DMS153 (cell line): ENCODE results near the gene MED8.
A peak's percentile ranks its signal among the peaks of the same experiment; 100 is the strongest.

Experiments
- DNase-seq: peaks from one replicate; lab custom pipeline; 2025; lab: John Stamatoyannopoulos, UW

MED8 gene, protein sequence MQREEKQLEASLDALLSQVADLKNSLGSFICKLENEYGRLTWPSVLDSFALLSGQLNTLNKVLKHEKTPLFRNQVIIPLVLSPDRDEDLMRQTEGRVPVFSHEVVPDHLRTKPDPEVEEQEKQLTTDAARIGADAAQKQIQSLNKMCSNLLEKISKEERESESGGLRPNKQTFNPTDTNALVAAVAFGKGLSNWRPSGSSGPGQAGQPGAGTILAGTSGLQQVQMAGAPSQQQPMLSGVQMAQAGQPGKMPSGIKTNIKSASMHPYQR

GRCh38 chr1:43389326-43390313 lies at the start of gene MED8, which contains the start of gene SZT2:
Gene MED8 (minus strand): TSS chr1:43389800. CDS start chr1:43389764, 36 bp downstream.
Gene SZT2 (plus strand): TSS chr1:43389899. CDS start chr1:43389969, 70 bp downstream.
- peak; percentile 95 for DNase-seq

- no peak for DNase-seq
These were observed 49.5 kb upstream of the MED8 start for GRCh38 chr1:43438953-43439581.

DNA sequence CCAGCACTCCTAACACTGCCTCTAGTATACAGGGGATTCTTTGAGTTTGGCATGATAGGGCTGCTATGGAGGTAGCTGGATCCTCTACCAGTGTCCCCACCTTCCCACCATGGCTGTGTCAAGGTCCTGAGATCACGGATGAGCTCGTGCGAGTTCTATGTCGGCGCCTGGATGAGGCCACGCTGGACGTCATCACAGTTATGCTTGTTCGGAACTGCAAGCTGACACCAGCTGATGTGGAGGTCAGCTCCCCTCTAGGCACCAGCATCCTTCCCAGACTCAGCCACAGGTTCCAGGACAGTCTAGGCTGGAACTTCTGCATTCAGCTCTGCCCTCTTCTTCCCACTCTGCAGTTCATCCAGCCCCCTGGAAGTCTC lies 49.0 kb upstream of the MED8 start:
- DNase-seq = no peak

- no peak for DNase-seq
These were observed 48.4 kb upstream of the MED8 start for GRCh38 chr1:43438006-43438405.

DNA sequence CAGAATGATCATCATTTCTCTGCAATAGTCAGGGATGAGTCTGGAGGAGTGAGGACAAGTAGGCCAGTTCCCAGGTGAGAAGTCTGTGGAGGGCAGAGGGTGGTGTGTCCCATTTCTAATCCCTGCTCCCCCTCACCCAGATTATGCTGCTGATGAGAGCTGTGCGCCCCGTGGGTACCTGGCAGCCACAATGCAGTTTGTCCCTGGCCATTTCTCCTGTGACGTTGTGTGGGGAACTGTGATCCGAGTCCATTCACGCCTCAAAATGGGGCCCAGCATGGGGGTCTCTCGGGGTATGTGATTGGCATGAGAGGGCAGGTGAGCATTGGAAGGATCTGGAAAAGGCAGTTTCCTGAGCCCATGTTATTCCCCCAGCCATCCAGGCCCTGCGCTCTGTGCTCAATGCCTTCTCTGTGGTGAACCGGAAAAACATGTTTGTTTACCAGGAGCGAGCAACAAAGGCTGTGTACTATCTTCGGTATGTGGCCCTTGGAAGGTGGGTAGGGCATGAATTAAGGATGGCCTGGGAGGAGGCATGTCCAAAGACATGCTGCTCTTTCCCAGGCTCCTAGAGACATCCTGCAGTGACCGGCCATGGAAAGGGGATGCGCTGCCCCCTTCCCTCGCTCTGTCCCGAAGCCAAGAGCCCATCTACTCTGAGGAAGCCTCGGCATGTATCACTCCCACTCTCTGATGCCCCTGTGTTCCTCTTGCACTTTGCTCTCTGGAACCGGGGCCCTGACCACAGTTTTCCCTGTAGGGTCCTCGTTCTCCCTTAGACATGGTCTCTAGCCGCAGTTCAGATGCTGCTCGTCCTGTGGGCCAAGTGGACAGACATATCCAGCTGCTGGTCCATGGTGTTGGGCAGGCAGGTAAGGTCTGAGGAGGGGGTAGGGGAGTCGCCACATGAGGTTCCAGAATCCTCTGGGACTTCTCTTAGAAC lies 47.7 kb upstream of the MED8 start:
- no peak for DNase-seq

- no peak for DNase-seq
These were observed 46.8 kb upstream of the MED8 start for GRCh38 chr1:43436371-43436770.

GRCh38 chr1:43435146-43436145 lies 45.8 kb upstream of the MED8 start:
- no peak for DNase-seq

- DNase-seq = no peak
These were observed 44.7 kb upstream of the MED8 start for GRCh38 chr1:43434256-43434655.

GRCh38 chr1:43432907-43433306 lies 43.3 kb upstream of the MED8 start:
- DNase-seq = no peak

DNA sequence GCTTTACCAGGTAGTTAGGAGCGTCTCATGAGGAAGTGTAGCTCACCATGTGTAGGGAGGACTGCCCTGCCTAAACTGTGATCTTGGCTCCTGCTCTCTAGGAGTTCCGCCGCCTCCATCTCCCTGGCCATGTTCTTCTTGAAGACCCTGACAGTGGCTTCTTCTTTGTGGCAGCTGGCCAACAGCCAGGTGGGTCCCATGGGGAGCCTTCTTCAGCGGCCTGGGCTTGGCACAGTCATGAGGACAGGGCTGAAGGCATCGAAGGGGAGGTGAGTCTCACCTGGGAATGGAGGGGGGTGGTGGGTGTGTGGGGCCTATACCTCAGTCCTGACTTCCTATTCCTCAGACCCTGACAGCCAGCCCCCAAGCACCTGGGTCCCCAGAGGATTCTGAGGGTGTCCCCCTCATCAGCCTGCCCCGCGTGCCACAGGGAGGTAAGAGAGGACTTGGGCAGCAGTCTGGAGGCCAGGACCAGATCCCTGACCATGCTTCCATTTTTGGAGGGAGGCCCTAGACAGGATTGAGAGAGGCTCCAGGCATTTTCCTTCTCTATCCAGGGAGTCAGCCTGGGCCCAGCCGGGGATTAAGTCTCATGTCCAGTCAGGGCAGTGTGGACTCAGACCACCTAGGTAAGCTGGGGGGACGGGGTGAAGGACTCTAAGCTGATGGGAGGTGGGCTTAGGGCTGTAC lies 42.7 kb upstream of the MED8 start:
- DNase-seq = no peak

DNA sequence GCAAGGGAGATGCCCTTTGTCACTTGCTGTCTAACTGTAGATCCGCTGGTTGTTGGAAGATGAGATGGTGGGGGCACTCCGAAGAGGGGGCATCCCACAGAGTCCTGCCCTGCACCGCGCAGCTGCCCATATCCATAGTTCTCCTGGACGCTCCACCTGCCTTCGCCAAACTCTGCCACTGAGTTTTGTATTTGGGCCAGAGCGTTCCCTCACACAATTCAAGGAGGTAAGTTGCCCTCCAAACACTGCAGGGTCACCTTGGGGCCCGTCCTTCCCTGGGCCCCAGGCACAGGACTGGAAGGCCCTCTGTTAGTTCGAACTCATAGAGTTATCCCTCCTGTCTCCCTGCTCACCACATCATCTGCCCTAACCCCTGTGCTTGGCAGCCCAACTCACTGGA lies 42.1 kb upstream of the MED8 start:
- no peak for DNase-seq

GRCh38 chr1:43430831-43431230 lies 41.2 kb upstream of the MED8 start:
- DNase-seq = no peak

- no peak for DNase-seq
These were observed 38.3 kb upstream of the MED8 start for GRCh38 chr1:43427941-43428340.

- peak; percentile 45 for DNase-seq
These were observed 37.9 kb upstream of the MED8 start for GRCh38 chr1:43427524-43427923.

DNA sequence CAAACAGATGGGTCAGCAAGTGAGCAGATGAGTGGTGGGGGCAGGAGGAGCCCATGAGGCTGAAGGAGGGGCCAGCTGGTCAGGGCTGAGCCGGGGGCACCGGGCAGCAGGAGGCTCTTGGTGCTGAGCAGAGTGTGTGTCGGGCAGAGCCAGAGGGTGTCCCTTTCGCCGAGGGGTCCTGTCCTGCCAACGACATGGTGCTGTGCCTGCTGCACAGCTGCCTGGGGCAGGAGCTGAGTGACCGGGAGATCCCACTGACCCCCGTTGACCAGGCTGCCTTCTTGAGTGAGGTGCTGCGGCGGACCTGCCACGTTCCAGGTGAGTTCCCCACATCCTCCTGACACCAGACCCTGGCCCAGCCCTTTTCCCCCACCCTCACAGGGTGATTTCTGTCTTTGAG lies 36.6 kb upstream of the MED8 start:
- no peak for DNase-seq

GRCh38 chr1:43425045-43425444 lies 35.4 kb upstream of the MED8 start:
- no peak for DNase-seq

- DNase-seq = no peak
These were observed 34.3 kb upstream of the MED8 start for GRCh38 chr1:43423672-43424550.

- no peak for DNase-seq
These were observed 33.5 kb upstream of the MED8 start for GRCh38 chr1:43422995-43423671.
